G401 (cell line): ENCODE data around the gene PRSS53. TPM values are rescaled to one million over a fixed set of nuclear protein-coding genes. Genes with fewer than 3 reads are reported as not detected.

Experiments
- DNase-seq: peaks from one replicate; pipeline ENCODE4 v3.0.0-alpha.2; 2015; ENCODE audit warnings: low spot score
- in situ Hi-C: cut with HindIII; loops from 2 replicates; pipeline ENCODE4 v1.10.0; 2016; ENCODE audit warnings: low sequenced_read_pairs, mixed read lengths
- total RNA-seq: library from RNA; depleted of rRNA; stranded (reverse); fragments of >200 nt; shearing (Covaris generic); gene quantifications from 2 replicates; pipeline ENCODE4 v1.2.3, GENCODE V29; 2014; rRNA removed

Gene PRSS53
- total RNA-seq, 1 experiment from 2014 or later, result 0.44 TPM

GRCh38 chr16:31063843-31064611, 24.7 kb downstream of the PRSS53 start:
- DNase-seq, result no peak
- in situ Hi-C loops, result no loop called here

- DNase-seq, result no peak
- in situ Hi-C loops, result no loop called here
These were observed 25.3 kb downstream of the PRSS53 start for GRCh38 chr16:31063495-31063842.

- no peak for DNase-seq
- in situ Hi-C loops, result no loop called here
These were observed 26.8 kb downstream of the PRSS53 start for GRCh38 chr16:31061813-31062440.

- in situ Hi-C loops, result no loop called here
- DNase-seq, result no peak
These were observed 27.5 kb downstream of the PRSS53 start for GRCh38 chr16:31061126-31061812.

GRCh38 chr16:31055613-31056012, 33.1 kb downstream of the PRSS53 start:
- in situ Hi-C loops, result no loop called here
- DNase-seq, result no peak

GRCh38 chr16:31052114-31052513, 36.6 kb downstream of the PRSS53 start:
- in situ Hi-C loops, result no loop called here
- DNase-seq, result no peak

- no peak for DNase-seq
- in situ Hi-C loops, result no loop called here
These were observed 38.3 kb downstream of the PRSS53 start for GRCh38 chr16:31050280-31051030.

- no peak for DNase-seq
- in situ Hi-C loops, result no loop called here
These were observed 44.8 kb downstream of the PRSS53 start for GRCh38 chr16:31043898-31044481.

- no peak for DNase-seq
- in situ Hi-C loops, result no loop called here
These were observed 45.4 kb downstream of the PRSS53 start for GRCh38 chr16:31043352-31043751.

- no peak for DNase-seq
- in situ Hi-C loops, result no loop called here
These were observed 45.9 kb downstream of the PRSS53 start for GRCh38 chr16:31042866-31043265.

- DNase-seq, result no peak
- in situ Hi-C loops, result no loop called here
These were observed 49.8 kb downstream of the PRSS53 start for GRCh38 chr16:31038993-31039392.

GRCh38 chr16:31036691-31037090, 52.1 kb downstream of the PRSS53 start:
- in situ Hi-C loops, result no loop called here
- DNase-seq, result no peak

GRCh38 chr16:31033709-31034492, 54.8 kb downstream of the PRSS53 start:
- in situ Hi-C loops, result no loop called here
- peak; percentile 93 for DNase-seq

Other genes with a start within 250 kb of the PRSS53 start
- 58.1 and 89.3 TPM in 2 replicates for gene BCL7C, start 194.9 kb downstream of the PRSS53 start, total RNA-seq
- gene CTF1, start 192.3 kb downstream of the PRSS53 start, total RNA-seq, result 2.1 and 2.4 TPM in 2 replicates
- 67.1 and 85.6 TPM in 2 replicates for gene FBXL19, start 165.4 kb downstream of the PRSS53 start, total RNA-seq
- 57.6 and 62.8 TPM in 2 replicates for gene ORAI3, start 139.9 kb downstream of the PRSS53 start, total RNA-seq
- 0.51 and 1.1 TPM in 2 replicates for gene SETD1A, start 131.2 kb downstream of the PRSS53 start, total RNA-seq
- gene HSD3B7, start 103.7 kb downstream of the PRSS53 start, total RNA-seq, result 21.7 and 23.6 TPM in 2 replicates
- gene STX1B, start 78.3 kb downstream of the PRSS53 start, total RNA-seq, result 0.37 and 5.4 TPM in 2 replicates
- 54.0 and 54.8 TPM in 2 replicates for gene STX4, start 55.4 kb downstream of the PRSS53 start, total RNA-seq
- 27.9 and 52.0 TPM in 2 replicates for gene ZNF668, start 14.7 kb downstream of the PRSS53 start, total RNA-seq
- gene ZNF646, start 14.5 kb downstream of the PRSS53 start, total RNA-seq, result 12.0 and 21.2 TPM in 2 replicates
- gene VKORC1, start 5.9 kb upstream of the PRSS53 start, total RNA-seq, result 121 and 129 TPM in 2 replicates
- gene BCKDK, start 19.4 kb upstream of the PRSS53 start, total RNA-seq, result 52.5 and 55.3 TPM in 2 replicates
- 86.9 and 88.7 TPM in 2 replicates for gene KAT8, start 28.7 kb upstream of the PRSS53 start, total RNA-seq
- gene PRSS8, start 46.8 kb upstream of the PRSS53 start, total RNA-seq, result 4.6 TPM in 1 of 2 replicates, not detected in the other
- 0.06 TPM in 1 of 2 replicates, not detected in the other for gene PRSS36, start 61.1 kb upstream of the PRSS53 start, total RNA-seq
- 40.7 and 70.0 TPM in 2 replicates for gene FUS, start 91.2 kb upstream of the PRSS53 start, total RNA-seq
- 17.2 and 27.2 TPM in 2 replicates for gene PYCARD, start 113.8 kb upstream of the PRSS53 start, total RNA-seq
- not detected in 2 replicates for gene TRIM72, start 125.2 kb upstream of the PRSS53 start, total RNA-seq
- gene PYDC1, start 128.2 kb upstream of the PRSS53 start, total RNA-seq, result not detected in 2 replicates
- gene ITGAM, start 171.0 kb upstream of the PRSS53 start, total RNA-seq, result 0.27 and 3.1 TPM in 2 replicates